Keratinocyte (primary cell): ENCODE measurements around the gene RAB43. TPM values are rescaled to one million over a fixed set of nuclear protein-coding genes. Genes with fewer than 3 reads are reported as not detected.

ENCODE experiments used
- DNase-seq: peaks from one replicate; pipeline ENCODE4 v3.0.0-alpha.2; 2011; ENCODE audit warnings: low read depth, missing footprints, low spot score
- FAIRE-seq: peaks from 2 replicates; lab custom pipeline; 2011; peaks lifted over from hg19 to GRCh38; lab: Jason Lieb, UNC
- H2AFZ ChIP-seq: 2 replicates; pipeline ENCODE4 v1.6.0; 2012; ENCODE audit warnings: low read length, control low read depth, inconsistent platforms; ENCODE audit not compliant: control insufficient read depth
- H3K27ac ChIP-seq: 2 replicates; pipeline ENCODE4 v1.5.1; 2011; ENCODE audit warnings: low read length; ENCODE audit not compliant: control insufficient read depth, insufficient read depth
- H3K27me3 ChIP-seq: 3 replicates; pipeline ENCODE4 v1.6.0; 2011; ENCODE audit warnings: low read length; ENCODE audit not compliant: control insufficient read depth, insufficient read depth; ENCODE audit errors: extremely low read depth
- H3K36me3 ChIP-seq, 2 experiments: 2 replicates in 1 of 2; 3 replicates in 1 of 2; pipeline ENCODE4 v1.5.1; 2011; ENCODE audit warnings: low read length in 2 of 2, mild to moderate bottlenecking in 1 of 2; ENCODE audit not compliant: control insufficient read depth in 2 of 2, insufficient read depth in 2 of 2; ENCODE audit errors: extremely low read depth in 1 of 2
- H3K4me1 ChIP-seq: 3 replicates; pipeline ENCODE4 v1.5.1; 2011; ENCODE audit warnings: low read length; ENCODE audit not compliant: control insufficient read depth, insufficient read depth; ENCODE audit errors: extremely low read depth
- H3K4me2 ChIP-seq: 3 replicates; pipeline ENCODE4 v1.6.0; 2011; ENCODE audit warnings: low read depth, low read length; ENCODE audit not compliant: control insufficient read depth, insufficient read depth; ENCODE audit errors: extremely low read depth
- H3K4me3 ChIP-seq, 3 experiments: fragments of 200-600 bp in 1 of 3; sonication (generic) in 1 of 3; 2 replicates in 2 of 3; 3 replicates in 1 of 3; pipeline ENCODE4 v1.5.1; 2011 to 2016; ENCODE audit warnings: low read length in 3 of 3, mild to moderate bottlenecking in 3 of 3, control low read depth in 2 of 3, inconsistent platforms in 1 of 3, low read depth in 1 of 3, mixed read lengths in 1 of 3, mixed run types in 1 of 3, moderate library complexity in 1 of 3; ENCODE audit not compliant: control insufficient read depth in 2 of 3, insufficient read depth in 2 of 3; ENCODE audit errors: extremely low read depth in 1 of 3
- H3K79me2 ChIP-seq: 2 replicates; pipeline ENCODE4 v1.6.0; 2012; ENCODE audit warnings: low read length; ENCODE audit not compliant: control insufficient read depth, insufficient read depth
- H3K9ac ChIP-seq: 3 replicates; pipeline ENCODE4 v1.6.0; 2011; ENCODE audit warnings: low read length; ENCODE audit not compliant: control insufficient read depth, insufficient read depth; ENCODE audit errors: extremely low read depth
- H3K9me1 ChIP-seq: 3 replicates; pipeline ENCODE4 v1.6.0; 2011; ENCODE audit warnings: low read length; ENCODE audit not compliant: control insufficient read depth, insufficient read depth; ENCODE audit errors: extremely low read depth
- H3K9me3 ChIP-seq: 2 replicates; pipeline ENCODE4 v1.5.1; 2012; ENCODE audit warnings: low read depth, low read length; ENCODE audit not compliant: control insufficient read depth
- H4K20me1 ChIP-seq: 3 replicates; pipeline ENCODE4 v1.6.0; 2011; ENCODE audit warnings: low read length; ENCODE audit not compliant: control insufficient read depth, insufficient read depth; ENCODE audit errors: extremely low read depth
- CTCF ChIP-seq, 3 experiments: IDR thresholded peaks in 1 of 3; conservative IDR thresholded peaks in 1 of 3; optimal IDR thresholded peaks in 1 of 3; 2 replicates in 2 of 3; 3 replicates in 1 of 3; pipeline versions ENCODE3 to v1.5.1; 2011; ENCODE audit warnings: low read length in 3 of 3, mild to moderate bottlenecking in 3 of 3, moderate library complexity in 2 of 3, control low read depth in 1 of 3, inconsistent platforms in 1 of 3; ENCODE audit not compliant: insufficient read depth in 2 of 3; ENCODE audit errors: extremely low read depth in 1 of 3
- EZH2 ChIP-seq: IDR thresholded peaks from one replicate; pipeline ENCODE4 v1.6.1; 2012; ENCODE audit warnings: inconsistent platforms, mild to moderate bottlenecking, low read length, moderate library complexity
- dilution Hi-C: fragments of 300-500 bp; cut with MboI; formaldehyde crosslinking; loops from one replicate; pipeline ENCODE4 v1.7.0; 2020; ENCODE audit warnings: low sequenced_read_pairs; ENCODE audit not compliant: extremely low pct_ligation_motif_present
- polyA plus RNA-seq, 5 experiments: library from polyadenylated mRNA; depleted of rRNA in 3 of 5; stranded (reverse) in 3 of 5; stranded (forward) in 1 of 5; unstranded in 1 of 5; fragments of >200 nt; gene quantifications; 1 replicate in 1 of 5; 2 replicates in 3 of 5; 3 replicates in 1 of 5; pipeline versions ENCODE4 v1.2.1 to v1.2.3, GENCODE V29; 2011 to 2012; ENCODE audit warnings: missing spikeins in 2 of 5, low read depth in 1 of 5, low replicate concordance in 1 of 5

Gene RAB43
- polyA plus RNA-seq, 1 donor (not counting 4 experiments of a cell fraction or from before 2014, with no cell fraction given): 8.1 TPM

- H3K4me3 ChIP-seq: no peak overlapping the region
- FAIRE-seq (no peak), DNase-seq (no peak)
- no peak overlapping the region for H3K4me2 ChIP-seq
- H2AFZ ChIP-seq: no peak overlapping the region
- H3K27me3 ChIP-seq: no peaks in the 10 kb centered on the region
- no peaks in the 10 kb centered on the region for H4K20me1 ChIP-seq
- no peaks in the 10 kb centered on the region for H3K9me1 ChIP-seq
- no peaks in the 10 kb centered on the region for H3K9me3 ChIP-seq
- H3K4me1 ChIP-seq: peaks cover 15% of the 10 kb centered on the region
- TF ChIP-seq CTCF (optimal IDR thresholded peaks at IDR 0.05 in 1 of 3, IDR thresholded peaks at IDR 0.05 in 1 of 3, conservative IDR thresholded peaks at IDR 0.05 in 1 of 3; ENCODE audit: extremely low read depth in 1 of 3, insufficient read depth in 2 of 3, low read length in 3 of 3) (no peak), EZH2 (no peak)
- no peak overlapping the region for H3K27ac ChIP-seq
- dilution Hi-C loops: no loop called here
- H3K9ac ChIP-seq: no peak overlapping the region
- H3K79me2 ChIP-seq: peaks cover 17% of the 10 kb centered on the region
- peaks cover 12 to 20% of the 10 kb centered on the region in 2 experiments for H3K36me3 ChIP-seq
Measured at GRCh38 chr3:129164500-129164899, 42.9 kb upstream of the RAB43 start.

- Histone ChIP-seq H3K9me3 (no peaks in the 10 kb centered on the region), H3K9me1 (no peaks in the 10 kb centered on the region), H3K27ac (no peak overlapping the region), H3K4me1 (peaks cover 19% of the 10 kb centered on the region), H2AFZ (no peak overlapping the region), H3K4me2 (peak overlapping the region; percentile 97), H3K4me3 (peak overlapping the region in 1 of 3 experiments; percentile 95), H3K9ac (no peak overlapping the region), H3K79me2 (peaks cover 22% of the 10 kb centered on the region), H3K36me3 (peaks cover 10 to 23% of the 10 kb centered on the region in 2 experiments), H4K20me1 (no peaks in the 10 kb centered on the region), H3K27me3 (no peaks in the 10 kb centered on the region)
- DNase-seq: no peak
- TF ChIP-seq EZH2 (no peak), CTCF (optimal IDR thresholded peaks at IDR 0.05 in 1 of 3, IDR thresholded peaks at IDR 0.05 in 1 of 3, conservative IDR thresholded peaks at IDR 0.05 in 1 of 3; ENCODE audit: extremely low read depth in 1 of 3, insufficient read depth in 2 of 3, low read length in 3 of 3) (peak; percentile 18 to 34 (median 27))
- FAIRE-seq: no peak
- dilution Hi-C loops: no loop called here
Measured at GRCh38 chr3:129162729-129163579, 41.4 kb upstream of the RAB43 start.
